ENCODE measurements around the gene CDHR5. TPM values are rescaled to one million over a fixed set of nuclear protein-coding genes. Genes with fewer than 3 reads are reported as not detected.

The CDHR5 gene
- total RNA-seq, 1 experiment from 2014 or later = not detected

DNA sequence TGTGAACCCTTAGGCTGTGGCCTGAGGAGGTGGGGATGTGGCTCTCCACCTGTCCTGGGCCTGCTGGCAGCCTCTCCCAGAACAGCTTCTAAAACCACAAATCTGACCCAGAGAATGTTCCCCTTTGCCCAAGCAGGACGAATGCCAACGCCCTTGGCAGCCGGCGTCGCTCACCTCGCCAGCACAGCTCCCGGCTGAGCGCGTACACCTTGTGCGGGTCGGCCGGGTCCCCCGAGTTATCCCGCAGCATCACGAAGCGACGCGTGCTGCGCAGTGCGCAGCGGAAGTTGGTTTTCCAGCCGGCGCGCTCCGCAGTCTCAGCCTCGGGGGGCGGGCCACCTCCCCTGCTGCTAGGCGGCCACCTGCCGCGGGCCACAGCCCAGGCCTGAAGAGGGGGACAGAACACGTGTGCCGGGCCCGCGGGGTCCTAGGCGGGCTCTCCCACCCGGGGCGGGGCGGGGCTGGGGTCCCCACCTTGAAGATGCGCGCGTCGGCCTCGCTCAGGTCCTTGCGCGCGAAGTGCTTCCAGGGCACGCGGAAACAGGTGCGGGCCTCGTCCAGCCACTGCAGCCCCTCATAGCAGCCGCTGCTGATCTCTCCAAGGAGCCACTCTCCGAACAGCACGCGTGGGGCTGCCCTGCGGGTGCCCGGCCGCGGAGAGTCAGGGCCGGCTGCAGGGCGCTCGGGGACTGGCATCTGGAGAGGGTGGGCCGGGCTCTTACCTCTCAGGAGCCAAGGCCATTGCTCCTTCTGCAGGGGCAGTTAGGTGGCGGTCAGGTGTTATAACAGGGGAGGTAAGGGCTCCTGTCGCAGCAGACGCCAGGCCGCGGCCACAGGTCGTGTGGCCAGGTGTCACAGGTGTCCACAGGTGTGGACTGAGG lies 9.9 kb downstream of the CDHR5 start:
- H3K36me3 ChIP-seq = peaks cover 39% of the 10 kb centered on the region

DNA sequence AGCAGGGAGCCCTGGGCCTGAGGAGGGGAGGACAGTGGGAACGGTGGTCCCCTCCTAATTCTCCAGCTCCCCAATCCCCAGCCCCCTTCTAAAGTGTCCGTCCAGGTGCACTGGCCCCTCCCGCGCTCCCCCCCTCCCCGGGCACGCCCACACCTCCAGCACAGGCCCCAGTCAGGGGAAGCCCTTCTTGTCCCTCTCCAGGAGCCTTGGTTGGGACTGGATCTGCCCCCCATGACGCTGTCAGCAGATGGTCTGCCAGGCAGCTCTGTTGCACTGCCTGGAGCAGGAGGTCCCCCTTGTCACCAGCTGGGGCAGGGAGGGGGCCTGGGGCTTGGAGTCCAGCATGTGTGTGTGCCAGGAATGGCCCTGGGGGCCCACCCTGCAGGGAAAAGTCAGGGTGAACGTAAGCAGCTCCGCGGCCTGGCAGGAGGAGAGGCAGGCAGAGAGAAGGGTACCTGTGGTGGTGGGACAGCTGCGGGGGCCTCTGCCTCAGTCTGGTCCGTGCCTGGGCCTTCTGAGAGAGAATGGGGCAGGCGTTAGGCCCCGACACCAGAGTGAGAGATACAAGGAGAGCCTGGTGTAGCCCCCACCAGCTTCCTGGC lies 10.6 kb downstream of the CDHR5 start:
- Histone ChIP-seq H3K27ac (no peak overlapping the region), H3K9me3 (replicated peaks) (no peaks in the 10 kb centered on the region), H3K4me3 (no peak overlapping the region), H3K36me3 (peaks cover 41% of the 10 kb centered on the region), H3K27me3 (replicated peaks) (no peaks in the 10 kb centered on the region), H3K4me1 (replicated peaks) (peaks cover 8% of the 10 kb centered on the region)
- no peak for DNase-seq (ENCODE audit: low read depth in 1 of 2, low spot score in 2 of 2)

More for the DNA sequence above, 9.9 kb downstream of the CDHR5 start:
- Histone ChIP-seq H3K27ac (peak overlapping the region; percentile 92; the same call in 1 of the 2 replicates), H3K4me3 (peak overlapping the region; percentile 78), H3K27me3 (replicated peaks) (no peaks in the 10 kb centered on the region), H3K9me3 (replicated peaks) (no peaks in the 10 kb centered on the region), H3K4me1 (replicated peaks) (peaks cover 8% of the 10 kb centered on the region)
- DNase-seq (ENCODE audit: low read depth in 1 of 2, low spot score in 2 of 2) = no peak

DNA sequence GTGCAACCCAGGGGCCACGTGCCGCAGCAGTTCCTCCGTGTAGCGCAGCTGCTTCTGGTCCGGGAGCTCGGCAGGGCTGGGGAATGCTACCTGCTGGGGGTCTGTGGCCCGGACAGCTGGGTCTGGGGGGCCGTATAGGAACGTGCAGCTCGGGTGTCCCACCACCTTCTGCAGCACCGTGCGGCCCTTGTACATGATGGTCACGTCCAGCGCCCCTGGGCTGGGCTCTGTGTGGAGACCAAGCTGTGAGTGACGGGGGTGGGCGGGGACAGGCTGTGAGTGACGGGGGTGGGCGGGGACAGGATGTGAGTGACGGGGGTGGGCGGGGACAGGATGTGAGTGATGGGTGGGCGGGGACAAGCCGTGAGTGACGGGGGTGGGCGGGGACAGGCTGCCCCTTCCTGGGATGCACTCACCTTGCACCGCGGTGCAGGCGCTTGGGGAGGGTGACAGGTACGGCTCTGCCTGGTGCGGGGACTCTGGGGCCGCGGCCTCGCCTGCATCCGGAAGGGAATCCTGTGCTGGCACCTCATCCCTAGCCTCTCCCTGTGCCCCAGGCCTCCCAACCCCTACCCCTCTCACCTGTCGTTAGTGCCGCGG lies 11.3 kb downstream of the CDHR5 start:
- no peaks in the 10 kb centered on the region for H3K9me3 ChIP-seq (replicated peaks)
- H3K27me3 ChIP-seq (replicated peaks) = no peaks in the 10 kb centered on the region
- H3K36me3 ChIP-seq = peaks cover 48% of the 10 kb centered on the region
- no peak overlapping the region for H3K27ac ChIP-seq
- peaks cover 8% of the 10 kb centered on the region for H3K4me1 ChIP-seq (replicated peaks)
- no peak overlapping the region for H3K4me3 ChIP-seq
- peak in 1 of 2 experiments; percentile 63 for DNase-seq (ENCODE audit: low read depth in 1 of 2, low spot score in 2 of 2)

DNA sequence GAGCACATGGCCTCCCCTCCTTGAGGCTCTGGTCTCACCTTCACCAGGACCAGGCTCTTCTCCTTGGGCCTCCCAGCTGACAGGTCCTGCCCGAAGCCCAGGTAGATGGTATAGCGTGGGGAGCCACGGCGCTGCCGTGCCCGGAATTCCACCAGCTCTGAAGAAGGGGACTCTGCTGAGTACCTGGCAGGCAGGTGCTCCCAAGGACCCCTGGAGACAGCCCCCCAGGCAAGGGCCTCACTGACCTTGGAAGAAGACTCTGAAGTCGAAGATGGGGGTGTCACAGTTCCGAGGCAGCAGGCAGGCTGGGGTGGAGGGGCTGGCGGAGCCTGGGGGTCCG lies 11.8 kb downstream of the CDHR5 start:
- DNase-seq (ENCODE audit: low read depth in 1 of 2, low spot score in 2 of 2) = no peak
- Histone ChIP-seq H3K36me3 (peaks cover 53% of the 10 kb centered on the region), H3K4me1 (replicated peaks) (peaks cover 8% of the 10 kb centered on the region), H3K9me3 (replicated peaks) (no peaks in the 10 kb centered on the region), H3K27ac (no peak overlapping the region), H3K27me3 (replicated peaks) (no peaks in the 10 kb centered on the region), H3K4me3 (no peak overlapping the region)

DNA sequence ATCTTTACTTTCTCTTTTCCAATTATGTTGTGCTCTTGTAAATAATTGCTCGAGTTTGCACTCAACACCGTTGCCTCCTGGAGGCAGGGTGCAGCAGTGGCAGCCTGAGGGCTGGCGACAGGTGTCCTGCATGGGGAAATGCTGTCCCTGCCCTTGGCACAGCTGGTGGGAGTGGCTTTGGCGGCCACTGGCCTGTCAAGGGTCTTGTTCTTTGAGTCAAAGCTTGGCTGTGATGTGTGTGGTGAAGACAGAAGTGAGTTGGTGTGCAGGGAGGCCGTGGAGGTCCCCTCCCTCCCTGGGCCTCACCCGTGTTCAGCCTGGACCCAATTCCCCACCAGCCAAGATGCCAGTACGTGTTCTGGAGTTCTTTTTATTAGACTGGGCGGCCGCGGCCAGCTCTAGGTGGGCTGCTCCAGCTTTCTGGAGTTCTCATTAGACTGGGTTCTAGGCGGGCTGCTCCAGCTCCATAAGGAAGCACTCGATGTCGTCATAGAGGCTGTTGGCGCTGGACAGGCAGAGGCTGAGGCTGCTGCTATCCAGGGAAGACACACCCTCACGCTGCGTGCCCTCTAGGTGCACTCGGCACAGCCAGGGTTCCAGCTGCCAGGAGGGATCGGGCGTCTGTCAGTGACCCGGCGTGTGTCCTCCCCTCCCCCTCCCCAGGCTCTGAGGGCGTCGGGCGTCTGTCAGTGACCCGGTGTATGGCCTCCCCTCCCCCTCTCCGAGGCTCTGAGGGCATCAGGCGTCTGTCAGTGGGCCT lies 12.4 kb downstream of the CDHR5 start:
- no peaks in the 10 kb centered on the region for H3K9me3 ChIP-seq (replicated peaks)
- H3K27me3 ChIP-seq (replicated peaks) = no peaks in the 10 kb centered on the region
- H3K4me1 ChIP-seq (replicated peaks) = peaks cover 8% of the 10 kb centered on the region
- peaks cover 57% of the 10 kb centered on the region for H3K36me3 ChIP-seq
- no peak overlapping the region for H3K4me3 ChIP-seq
- DNase-seq (ENCODE audit: low read depth in 1 of 2, low spot score in 2 of 2) = no peak
- no peak overlapping the region for H3K27ac ChIP-seq

DNA sequence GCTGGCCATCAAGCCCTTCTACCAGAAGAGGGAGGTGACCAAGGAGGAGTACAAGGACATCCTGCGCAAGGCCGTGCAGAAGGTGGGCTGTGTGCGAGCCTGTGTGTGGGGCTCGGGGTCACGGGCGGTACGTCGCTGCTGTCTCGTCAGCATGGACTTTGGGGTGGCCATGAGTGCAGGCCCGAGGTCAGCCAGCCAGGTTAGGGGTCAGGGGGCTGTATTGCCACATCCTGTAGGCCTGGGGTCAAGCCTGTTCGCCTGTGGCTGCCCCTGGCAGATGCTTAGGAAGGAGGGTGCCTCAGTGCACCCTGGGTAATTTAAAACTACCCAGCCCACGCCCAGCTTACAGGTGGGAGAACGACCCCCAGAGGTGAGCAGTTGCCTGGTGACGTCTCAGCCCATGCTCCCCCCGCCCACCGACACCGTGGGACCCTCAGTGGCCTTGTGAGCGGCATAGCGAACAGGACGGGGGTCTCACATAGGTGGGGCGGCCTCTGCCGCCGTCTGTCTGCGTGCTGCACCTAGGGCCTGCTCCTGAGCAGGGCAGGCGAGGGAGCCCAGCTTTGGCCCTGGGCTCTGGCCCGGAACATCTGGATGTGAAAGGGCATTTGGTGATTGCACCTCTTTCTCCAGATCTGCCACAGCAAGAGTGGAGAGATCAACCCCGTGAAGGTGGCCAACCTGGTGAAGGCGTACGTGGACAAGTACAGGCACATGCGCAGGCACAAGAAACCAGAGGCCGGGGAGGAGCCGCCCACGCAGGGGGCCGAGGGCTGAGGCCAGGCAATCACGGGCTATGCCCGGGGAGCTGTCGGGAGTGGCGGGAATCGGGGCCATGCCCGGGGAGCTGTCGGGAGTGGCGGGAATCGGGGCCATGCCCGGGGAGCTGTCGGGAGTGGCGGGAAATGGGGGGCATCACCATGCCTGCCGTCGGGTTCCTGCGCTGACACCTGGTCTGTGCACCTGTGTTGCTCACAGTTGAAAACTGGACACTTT lies 13.5 kb downstream of the CDHR5 start:
- DNase-seq (ENCODE audit: low read depth in 1 of 2, low spot score in 2 of 2) = no peak
- H3K4me3 ChIP-seq = no peak overlapping the region
- H3K9me3 ChIP-seq (replicated peaks) = no peaks in the 10 kb centered on the region
- peaks cover 8% of the 10 kb centered on the region for H3K4me1 ChIP-seq (replicated peaks)
- H3K27me3 ChIP-seq (replicated peaks) = no peaks in the 10 kb centered on the region
- H3K27ac ChIP-seq = no peak overlapping the region
- peaks cover 68% of the 10 kb centered on the region for H3K36me3 ChIP-seq

DNA sequence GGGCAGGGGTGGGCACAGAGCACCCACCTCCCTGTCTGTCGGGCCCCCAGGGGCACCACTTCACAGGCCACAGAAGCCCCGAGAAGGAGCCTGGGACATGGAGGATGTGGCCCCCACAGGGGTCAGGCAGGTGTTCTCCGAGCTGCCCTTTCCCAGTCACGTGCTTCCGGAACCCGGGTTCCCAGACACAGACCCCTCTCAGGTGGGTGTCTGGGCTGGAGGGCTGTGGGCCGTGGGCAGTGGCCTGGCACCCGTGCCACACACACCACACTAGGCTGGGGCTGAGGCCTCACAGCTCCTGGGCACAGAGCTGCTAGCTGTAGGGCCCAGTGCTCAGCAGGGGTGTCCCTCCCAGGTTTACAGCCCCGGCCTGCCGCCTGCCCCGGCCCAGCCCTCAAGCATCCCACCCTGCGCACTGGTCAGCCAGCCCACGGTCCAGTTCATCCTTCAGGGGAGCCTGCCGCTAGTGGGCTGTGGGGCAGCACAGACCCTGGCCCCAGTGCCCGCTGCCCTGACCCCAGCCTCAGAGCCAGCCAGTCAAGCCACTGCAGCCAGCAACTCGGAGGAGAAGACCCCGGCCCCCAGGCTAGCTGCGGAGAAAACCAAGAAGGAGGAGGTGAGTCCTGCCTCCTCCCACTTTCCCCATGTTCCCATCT lies 14.5 kb downstream of the CDHR5 start:
- no peaks in the 10 kb centered on the region for H3K9me3 ChIP-seq (replicated peaks)
- peaks cover 4% of the 10 kb centered on the region for H3K4me1 ChIP-seq (replicated peaks)
- no peak overlapping the region for H3K27ac ChIP-seq
- peaks cover 71% of the 10 kb centered on the region for H3K36me3 ChIP-seq
- no peak for DNase-seq (ENCODE audit: low read depth in 1 of 2, low spot score in 2 of 2)
- H3K4me3 ChIP-seq = no peak overlapping the region
- no peaks in the 10 kb centered on the region for H3K27me3 ChIP-seq (replicated peaks)

DNA sequence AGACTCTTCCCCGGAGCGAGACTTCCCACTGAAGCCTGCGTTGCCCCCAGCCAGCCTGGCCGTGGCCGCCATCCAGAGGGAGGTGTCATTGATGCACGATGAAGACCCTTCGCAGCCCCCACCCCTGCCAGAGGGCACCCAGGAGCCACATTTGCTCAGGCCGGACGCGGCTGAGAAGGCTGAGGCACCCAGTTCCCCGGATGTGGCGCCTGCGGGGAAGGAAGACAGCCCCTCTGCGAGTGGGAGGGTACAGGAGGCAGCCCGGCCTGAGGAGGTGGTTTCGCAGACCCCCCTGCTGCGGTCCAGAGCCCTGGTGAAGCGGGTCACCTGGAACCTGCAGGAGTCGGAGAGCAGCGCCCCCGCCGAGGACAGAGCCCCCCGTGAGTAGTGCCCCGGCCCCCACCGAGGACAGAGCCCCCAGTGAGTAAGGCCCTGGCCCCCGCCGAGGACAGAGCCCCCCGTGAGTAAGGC lies 15.4 kb downstream of the CDHR5 start:
- no peaks in the 10 kb centered on the region for H3K9me3 ChIP-seq (replicated peaks)
- H3K4me3 ChIP-seq = no peak overlapping the region
- peaks cover 72% of the 10 kb centered on the region for H3K36me3 ChIP-seq
- DNase-seq (ENCODE audit: low read depth in 1 of 2, low spot score in 2 of 2) = no peak
- no peaks in the 10 kb centered on the region for H3K4me1 ChIP-seq (replicated peaks)
- no peak overlapping the region for H3K27ac ChIP-seq
- H3K27me3 ChIP-seq (replicated peaks) = no peaks in the 10 kb centered on the region

DNA sequence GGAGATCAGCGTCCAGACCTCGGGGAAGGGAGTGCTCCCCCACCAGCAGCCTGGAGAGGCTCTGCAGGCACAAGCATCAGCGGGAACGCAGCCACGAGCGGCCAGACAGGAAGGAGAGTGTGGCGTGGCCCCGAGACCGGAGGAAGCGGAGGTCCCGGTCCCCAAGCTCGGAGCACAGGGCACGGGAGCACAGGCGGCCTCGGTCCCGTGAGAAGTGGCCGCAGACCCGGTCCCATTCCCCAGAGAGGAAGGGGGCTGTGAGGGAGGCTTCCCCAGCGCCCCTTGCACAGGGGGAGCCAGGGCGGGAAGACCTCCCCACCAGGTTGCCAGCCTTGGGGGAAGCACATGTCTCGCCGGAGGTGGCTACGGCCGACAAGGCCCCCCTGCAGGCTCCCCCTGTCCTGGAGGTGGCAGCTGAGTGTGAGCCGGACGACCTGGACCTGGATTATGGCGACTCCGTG lies 15.9 kb downstream of the CDHR5 start:
- peaks cover 72% of the 10 kb centered on the region for H3K36me3 ChIP-seq
- no peak for DNase-seq (ENCODE audit: low read depth in 1 of 2, low spot score in 2 of 2)
- no peak overlapping the region for H3K27ac ChIP-seq
- H3K9me3 ChIP-seq (replicated peaks) = no peaks in the 10 kb centered on the region
- H3K4me1 ChIP-seq (replicated peaks) = no peaks in the 10 kb centered on the region
- H3K27me3 ChIP-seq (replicated peaks) = no peaks in the 10 kb centered on the region
- H3K4me3 ChIP-seq = no peak overlapping the region

DNA sequence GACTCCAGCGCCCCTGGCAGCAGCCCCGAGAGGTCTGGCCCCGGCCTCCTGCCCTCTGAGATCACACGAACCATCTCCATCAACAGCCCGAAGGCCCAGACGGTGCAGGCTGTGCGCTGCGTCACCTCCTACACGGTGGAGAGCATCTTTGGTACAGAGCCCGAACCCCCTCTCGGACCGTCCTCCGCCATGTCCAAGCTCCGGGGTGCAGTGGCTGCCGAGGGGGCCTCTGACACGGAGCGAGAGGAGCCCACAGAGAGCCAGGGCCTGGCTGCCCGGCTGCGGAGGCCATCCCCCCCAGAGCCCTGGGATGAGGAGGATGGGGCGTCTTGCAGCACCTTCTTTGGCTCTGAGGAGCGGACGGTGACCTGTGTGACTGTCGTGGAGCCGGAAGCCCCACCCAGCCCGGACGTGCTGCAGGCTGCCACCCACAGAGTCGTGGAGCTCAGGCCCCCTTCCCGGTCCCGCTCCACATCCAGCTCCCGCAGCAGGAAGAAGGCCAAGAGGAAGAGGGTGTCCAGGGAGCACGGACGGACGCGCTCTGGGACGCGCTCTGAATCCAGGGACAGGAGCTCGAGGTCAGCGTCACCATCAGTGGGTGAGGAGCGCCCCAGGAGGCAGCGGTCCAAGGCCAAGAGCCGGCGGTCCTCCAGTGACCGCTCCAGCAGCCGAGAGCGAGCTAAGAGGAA lies 16.6 kb downstream of the CDHR5 start:
- Histone ChIP-seq H3K36me3 (peaks cover 72% of the 10 kb centered on the region), H3K27ac (no peak overlapping the region), H3K9me3 (replicated peaks) (no peaks in the 10 kb centered on the region), H3K4me1 (replicated peaks) (no peaks in the 10 kb centered on the region), H3K27me3 (replicated peaks) (no peaks in the 10 kb centered on the region), H3K4me3 (no peak overlapping the region)
- no peak for DNase-seq (ENCODE audit: low read depth in 1 of 2, low spot score in 2 of 2)

DNA sequence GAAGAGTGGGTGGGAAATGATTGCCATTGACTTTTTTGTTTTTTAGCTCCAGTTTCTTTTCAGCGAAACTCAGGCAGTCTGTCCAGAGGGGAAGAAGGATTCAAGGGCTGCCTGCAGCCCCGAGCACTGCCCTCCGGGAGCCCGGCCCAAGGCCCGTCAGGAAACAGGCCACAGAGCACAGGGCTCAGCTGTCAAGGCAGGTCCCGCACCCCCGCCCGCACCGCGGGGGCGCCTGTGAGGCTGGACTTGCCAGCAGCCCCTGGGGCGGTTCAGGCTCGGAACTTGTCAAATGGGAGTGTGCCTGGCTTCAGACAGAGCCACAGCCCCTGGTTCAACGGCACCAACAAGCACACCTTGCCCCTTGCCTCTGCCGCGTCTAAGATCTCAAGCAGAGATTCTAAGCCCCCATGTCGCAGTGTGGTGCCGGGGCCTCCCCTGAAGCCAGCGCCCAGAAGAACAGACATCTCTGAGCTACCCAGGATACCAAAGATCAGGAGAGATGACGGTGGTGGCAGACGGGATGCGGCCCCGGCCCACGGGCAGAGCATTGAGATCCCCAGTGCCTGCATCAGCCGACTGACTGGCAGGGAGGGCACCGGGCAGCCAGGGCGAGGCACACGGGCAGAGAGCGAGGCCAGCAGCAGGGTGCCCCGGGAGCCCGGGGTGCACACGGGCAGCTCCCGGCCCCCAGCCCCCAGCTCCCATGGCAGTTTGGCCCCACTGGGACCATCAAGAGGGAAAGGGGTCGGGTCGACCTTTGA lies 17.6 kb downstream of the CDHR5 start:
- Histone ChIP-seq H3K27ac (no peak overlapping the region), H3K27me3 (replicated peaks) (no peaks in the 10 kb centered on the region), H3K9me3 (replicated peaks) (no peaks in the 10 kb centered on the region), H3K4me3 (no peak overlapping the region), H3K36me3 (peaks cover 68% of the 10 kb centered on the region), H3K4me1 (replicated peaks) (no peaks in the 10 kb centered on the region)
- no peak for DNase-seq (ENCODE audit: low read depth in 1 of 2, low spot score in 2 of 2)

All from SJSA1 (cell line).